C4-2B (cell line): Measurements from ENCODE around the gene LRIG2.

ENCODE experiments used
- CTCF ChIP-seq: fragments of 450-650 bp; conservative IDR thresholded peaks from 2 replicates; pipeline ENCODE4 v1.5.1; 2017; ENCODE audit warnings: mild to moderate bottlenecking
- ZFX ChIP-seq: fragments of 450-650 bp; IDR thresholded peaks from 2 replicates; pipeline ENCODE4 v1.6.1; 2017

GRCh38 chr1:113178522-113178921, 105.5 kb downstream of the LRIG2 start:
- TF ChIP-seq CTCF: 0 out of 2 replicates have a peak, but pooled peaks have one; percentile 13
- no peak for TF ChIP-seq ZFX
